ENCODE measurements around the gene MSH2.
"Not testable (repeated sequence)": the region's sequence is repeated elsewhere in the genome, so short reads cannot be mapped to it uniquely, and the experiment has no call there.

Gene MSH2

DNA sequence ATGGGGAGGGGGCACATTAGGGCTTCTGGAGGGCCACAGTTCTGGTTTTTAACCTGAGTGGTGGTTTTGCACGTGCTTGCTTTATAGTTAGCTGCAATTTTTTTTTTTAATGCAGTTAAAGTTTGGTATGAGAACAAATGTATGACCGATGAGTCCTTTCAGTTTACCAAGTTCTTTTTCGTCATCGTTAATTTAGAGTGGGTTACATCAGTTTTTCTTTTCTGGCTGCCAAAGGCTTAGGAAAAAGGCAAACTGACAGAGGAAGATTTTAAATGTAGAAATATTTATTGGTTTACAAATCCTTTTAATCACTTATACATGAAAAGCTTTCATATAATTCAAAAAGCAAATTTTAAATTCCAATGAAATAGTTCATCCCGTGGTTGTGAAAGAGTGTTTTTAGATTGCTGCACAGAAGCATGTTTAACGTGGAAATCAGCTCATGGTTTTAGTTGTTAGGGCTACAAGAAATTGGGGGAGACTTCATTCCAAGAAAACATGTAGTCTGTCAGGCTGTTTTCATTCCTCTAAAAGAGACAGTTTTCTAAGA is 82.9 kb downstream of the MSH2 start:
- no peak for DNase-seq

DNA sequence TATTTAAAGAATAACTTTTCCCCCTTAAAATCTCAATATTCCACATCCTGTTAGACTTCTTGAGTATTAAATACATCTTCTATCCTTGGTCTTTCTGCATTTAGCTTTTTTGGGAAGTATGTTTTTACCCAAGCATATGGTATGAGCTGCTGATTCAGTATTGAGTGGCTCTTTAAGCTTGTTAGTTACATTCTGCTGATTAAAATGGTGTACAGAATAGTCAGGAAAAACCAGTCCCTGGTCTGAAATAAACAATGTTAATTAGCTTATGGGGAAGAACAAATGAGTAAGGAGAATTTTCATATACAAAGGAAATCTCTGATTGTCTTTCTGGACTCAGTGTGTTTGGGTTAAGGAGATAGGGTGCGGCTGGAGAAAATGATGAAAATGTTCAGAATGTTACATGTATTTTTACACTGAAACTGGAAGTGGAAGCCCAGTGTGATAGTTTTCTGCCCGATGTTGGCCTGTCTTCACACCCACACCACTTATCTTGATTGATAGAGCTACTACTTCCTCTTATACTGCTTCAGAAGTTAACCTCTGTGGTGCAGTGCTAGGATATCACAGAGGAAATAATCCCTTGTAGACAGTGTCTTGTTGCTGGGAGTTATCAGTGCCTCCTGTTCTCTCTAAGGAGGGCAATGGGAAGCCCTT is 84.0 kb downstream of the MSH2 start:
- DNase-seq: peak in 1 of 2 donors; percentile 17

- no peak for DNase-seq
Measured at GRCh38 chr2:47487498-47487875, 84.5 kb downstream of the MSH2 start.

DNA sequence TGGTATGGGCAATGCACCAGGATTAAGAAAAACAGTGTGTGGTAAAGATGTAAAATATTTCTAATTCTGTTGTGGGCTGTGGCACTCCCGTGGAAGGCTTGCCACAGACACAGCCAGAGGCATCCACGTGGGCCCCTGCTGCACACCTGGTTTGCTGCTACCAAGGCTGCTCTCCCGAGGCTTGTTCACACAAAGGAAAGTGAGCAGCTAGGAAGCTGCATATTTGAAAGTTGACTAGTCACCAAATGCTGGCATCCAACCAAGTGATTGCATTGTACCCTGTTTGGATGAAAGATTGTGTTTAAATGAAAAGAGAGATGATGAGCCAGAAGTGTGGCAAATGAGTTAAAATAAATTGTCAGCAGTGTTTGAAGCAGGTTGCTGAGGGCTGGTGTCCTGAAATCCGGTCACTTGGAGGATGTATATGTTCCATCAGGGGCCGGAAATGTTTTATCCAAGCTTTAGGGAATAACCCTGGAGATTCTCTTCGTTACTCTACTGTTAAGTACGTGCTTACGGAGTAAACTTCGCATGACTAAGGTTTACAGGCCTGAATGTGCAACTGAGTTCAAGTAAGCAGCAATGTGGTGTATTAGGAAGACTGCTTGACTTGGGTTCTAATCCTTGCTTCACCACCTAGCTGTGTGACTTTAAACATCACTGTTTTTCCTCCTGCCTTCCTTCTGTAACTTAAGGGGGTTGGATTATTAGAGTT is 86.1 kb downstream of the MSH2 start:
- DNase-seq: no peak

GRCh38 chr2:47490406-47490805 is 87.5 kb downstream of the MSH2 start:
- DNase-seq: no peak

DNA sequence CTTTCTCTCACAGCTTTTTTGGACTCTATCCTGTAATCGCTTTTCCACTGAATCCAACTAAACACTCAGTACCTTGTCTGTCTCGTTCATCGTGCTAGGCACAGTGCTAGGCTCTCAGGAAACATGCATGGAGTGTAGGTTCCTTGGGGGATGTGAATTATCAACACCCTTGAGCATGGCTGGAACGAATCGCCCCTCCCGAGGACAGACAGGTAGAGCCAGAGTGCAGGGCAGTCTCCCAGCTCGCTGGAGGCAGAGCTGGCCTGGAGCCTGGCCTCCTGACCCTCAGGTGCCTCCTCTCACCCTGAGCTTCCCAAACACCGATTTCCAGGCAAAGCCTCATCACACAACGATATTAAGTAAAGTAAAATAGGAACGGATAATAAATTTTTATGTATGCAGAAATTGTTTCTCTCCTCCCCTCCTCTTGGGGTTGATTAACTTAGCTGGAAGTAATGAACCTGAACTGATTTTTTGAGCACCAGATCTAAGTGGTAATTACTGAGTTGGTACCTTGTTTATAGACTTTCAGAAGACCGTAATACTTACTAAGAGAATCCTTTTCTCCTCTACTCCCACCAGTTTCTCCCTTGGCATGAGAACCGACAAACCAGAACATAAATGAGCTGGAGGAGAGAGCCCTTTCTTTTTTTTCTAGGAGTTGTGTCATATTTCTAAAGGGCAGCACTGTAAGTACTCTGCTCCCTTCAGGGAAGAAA is 90.5 kb downstream of the MSH2 start:
- DNase-seq: no peak

GRCh38 chr2:47494267-47495130 is 91.5 kb downstream of the MSH2 start:
- DNase-seq: no peak

- no peak for DNase-seq
Measured at GRCh38 chr2:47497843-47498460, 95.0 kb downstream of the MSH2 start.

DNA sequence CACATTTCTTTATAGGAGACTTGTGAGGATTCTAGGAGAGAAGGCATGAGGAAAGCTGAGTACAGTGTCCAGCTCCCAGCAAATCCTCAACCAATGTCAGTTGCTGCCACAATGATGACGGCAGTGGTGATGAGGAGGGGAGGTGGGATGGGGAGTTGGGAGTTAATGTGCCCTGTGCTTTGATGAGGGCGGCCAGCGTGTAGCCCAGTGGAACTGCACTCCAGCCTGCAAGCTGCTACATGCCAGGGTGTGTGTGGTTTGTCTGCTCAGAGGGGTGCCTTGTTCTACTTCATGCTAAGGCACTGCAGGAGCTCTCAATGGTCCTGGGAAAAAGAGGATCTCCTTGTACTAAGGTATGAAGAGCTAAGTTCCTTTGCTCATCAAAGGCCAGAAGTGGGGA is 96.1 kb downstream of the MSH2 start:
- no peak for DNase-seq

GRCh38 chr2:47499621-47500309 is 96.8 kb downstream of the MSH2 start:
- no peak for DNase-seq

GRCh38 chr2:47501374-47502200 is 98.6 kb downstream of the MSH2 start:
- DNase-seq: no peak

GRCh38 chr2:47502498-47502897 is 99.5 kb downstream of the MSH2 start:
- not testable (repeated sequence) for DNase-seq

DNA sequence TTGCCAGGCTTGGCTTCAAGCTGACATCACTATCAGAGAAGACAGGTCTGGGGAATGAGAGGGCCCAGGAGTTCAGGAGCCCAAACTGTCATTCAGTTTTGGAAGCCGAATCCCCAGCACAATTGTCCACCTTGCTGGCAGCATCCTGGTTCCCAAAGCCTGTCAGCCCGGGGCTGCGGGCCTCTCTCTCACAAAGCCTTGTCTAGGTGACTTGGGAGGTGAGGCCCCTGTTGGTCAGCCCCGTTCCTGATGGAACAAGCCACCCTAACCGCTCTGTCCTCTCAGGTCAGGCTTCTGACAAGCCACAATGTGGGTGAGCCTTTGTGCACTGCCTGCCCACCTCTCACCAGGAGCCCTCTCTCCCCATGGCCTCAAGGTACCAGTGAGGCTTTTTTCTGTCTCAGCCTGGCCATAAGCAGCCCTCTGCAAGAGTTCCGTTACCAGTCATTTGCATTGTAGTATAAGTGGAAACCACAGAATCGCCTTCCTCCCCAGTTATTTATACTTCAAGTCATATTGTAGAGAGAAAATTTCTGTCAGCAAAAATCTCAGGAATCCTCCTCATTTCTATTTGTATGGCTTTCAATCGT is 100.6 kb downstream of the MSH2 start:
- no peak for DNase-seq

GRCh38 chr2:47504174-47504810 is 101.3 kb downstream of the MSH2 start:
- DNase-seq: no peak

DNA sequence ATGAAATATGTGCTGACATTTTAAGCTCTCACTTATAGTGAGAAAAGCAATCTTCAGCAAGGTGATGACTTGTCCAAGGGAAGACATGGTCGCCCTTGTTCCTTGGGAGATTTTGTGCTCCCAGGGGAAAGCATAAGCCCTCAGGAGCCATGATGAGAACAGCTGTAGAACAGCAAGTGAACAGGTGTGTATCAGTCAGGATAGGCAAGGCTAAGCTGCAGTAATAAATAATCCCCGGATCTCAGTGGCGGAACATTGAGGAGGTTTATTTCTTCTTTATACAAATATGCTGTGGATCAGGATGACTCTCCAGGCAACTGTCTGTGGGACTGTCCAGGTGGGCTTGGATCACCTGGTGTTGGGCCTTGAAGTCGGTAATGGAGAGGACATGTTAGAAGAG is 103.1 kb downstream of the MSH2 start:
- DNase-seq: no peak

DNA sequence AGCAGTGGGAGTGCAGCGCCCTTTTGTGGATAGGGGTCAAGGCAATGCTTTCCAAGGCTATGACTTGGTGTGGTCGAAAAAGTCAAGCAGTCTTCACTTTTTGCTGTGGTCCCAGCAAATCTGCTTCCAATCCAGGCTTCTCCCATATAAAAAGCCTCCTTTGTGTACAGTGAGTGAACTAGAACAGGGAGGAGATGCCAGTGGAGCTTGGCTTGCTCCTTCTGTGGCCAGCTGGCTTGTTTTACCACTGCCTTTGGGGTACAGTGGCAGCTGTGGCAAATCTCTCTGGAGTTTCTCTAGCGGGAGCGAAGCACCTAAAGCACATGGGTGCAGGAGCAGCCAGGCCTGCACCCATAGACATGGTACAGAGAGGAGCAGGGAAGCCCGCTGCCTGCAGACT is 103.5 kb downstream of the MSH2 start:
- DNase-seq: no peak

DNA sequence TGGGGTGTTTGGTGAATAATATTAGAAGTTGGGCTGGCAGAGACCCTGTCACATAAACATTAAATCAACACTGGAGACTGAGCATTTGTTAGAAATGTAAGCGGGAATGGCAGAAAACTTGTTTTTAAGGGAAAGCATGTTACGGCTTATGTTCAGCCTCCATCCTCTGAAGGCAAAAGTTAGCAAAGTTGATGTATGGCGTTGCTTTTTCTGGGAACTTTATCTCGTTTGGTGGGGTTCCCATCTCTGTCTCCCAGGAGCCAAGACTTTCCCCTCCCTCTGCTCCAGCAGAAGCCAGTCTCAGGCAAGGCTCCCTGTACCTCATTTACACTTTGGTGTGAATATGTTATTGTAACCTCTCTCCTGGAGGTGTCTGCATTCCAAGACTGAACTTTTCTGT is 105.1 kb downstream of the MSH2 start:
- no peak for DNase-seq

DNA sequence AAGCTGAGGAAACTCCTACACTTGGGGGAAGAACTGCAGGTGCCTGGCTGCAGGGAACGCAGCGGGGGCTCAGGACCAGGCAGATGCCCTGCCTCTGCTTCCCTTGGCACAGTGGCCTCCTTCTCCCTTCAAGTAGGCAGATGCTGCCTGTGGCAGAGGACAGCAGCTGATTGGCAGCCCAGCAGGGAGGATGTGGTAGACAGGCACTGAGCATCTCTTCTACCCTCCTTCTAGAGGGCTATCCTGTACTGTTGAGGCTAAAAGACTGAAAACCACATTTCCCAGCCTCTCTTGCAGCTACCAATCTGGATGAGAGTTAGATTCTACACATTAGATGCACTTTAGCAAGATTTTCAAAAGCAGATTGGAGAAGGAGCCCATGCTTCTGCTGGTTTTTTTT is 105.7 kb downstream of the MSH2 start:
- no peak for DNase-seq

- no peak for DNase-seq
Measured at GRCh38 chr2:47509250-47509649, 106.3 kb downstream of the MSH2 start.

DNA sequence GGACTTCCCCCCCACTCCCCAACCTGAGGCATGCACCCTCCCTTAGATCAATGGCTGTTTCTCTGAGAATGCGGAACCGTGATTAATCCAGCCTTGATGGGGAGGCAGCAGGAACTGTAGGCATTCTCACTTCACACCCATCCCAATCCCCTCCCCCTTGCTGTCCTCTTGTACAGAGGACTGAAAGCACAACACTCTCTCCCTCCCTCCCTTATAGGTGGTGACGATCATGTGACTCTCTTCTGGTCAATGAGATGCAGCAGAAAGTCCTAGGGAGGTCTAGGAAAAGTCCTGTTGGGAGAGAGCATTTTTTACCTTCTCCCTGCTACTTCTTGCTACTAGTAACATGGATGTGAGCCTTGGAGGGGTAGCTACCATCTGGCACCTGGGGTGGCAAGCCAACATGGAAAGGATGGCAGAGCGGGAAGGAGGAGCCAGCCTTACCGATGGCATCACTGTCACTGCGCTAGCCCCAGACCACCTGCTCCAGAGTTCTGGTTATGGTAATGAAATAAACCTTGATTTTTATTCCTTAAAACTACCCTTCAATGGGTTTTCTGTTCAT is 106.9 kb downstream of the MSH2 start:
- no peak for DNase-seq

Data from CD4-positive, alpha-beta T cell treated with Interleukin-4 for 1 hour (primary cell).